HL-60 (cell line): Measurements from ENCODE around the gene ASB16.

Experiments
- POLR2AphosphoS5 ChIP-seq: IDR thresholded peaks from 2 replicates; pipeline ENCODE4 v1.6.1; 2012; ENCODE audit warnings: low read depth
- TF ChIP-seq, protein P1 (sequence below): IDR thresholded peaks from one replicate; pipeline ENCODE4 v1.5.1; 2011; ENCODE audit warnings: low read length, control low read depth, inconsistent platforms; ENCODE audit not compliant: insufficient read depth
- TF ChIP-seq, protein P2 (sequence below): IDR thresholded peaks from 2 replicates; pipeline ENCODE4 v1.6.1; 2012; ENCODE audit warnings: low read depth; ENCODE audit not compliant: insufficient replicate concordance

DNA sequence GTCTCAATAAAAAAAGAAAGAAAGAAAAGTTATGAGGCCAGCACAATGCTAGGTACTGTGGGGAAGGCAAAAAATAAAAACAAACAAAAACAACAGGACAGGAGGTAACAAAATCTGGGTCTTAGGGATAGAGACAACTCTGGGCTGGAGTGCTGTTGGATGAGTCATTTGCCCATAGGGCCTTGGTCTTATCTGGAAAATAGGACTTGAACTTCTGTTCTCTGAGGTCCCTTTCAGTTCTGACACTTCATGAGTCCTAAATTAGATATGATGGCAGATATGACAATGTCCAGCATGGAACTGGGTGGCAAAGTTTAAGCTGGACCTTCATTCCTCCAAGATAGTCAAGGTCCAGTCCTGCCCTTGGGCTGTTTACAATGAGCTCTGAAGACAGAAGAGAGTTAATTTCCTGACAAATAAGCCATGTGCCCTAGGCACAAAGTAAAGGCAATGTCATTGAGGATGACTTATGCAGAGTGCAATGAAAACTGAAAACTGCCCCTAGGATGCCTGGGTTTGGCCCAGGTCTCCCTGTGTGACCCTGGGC is 38.2 kb upstream of the ASB16 start:
- TF ChIP-seq, protein P1, sequence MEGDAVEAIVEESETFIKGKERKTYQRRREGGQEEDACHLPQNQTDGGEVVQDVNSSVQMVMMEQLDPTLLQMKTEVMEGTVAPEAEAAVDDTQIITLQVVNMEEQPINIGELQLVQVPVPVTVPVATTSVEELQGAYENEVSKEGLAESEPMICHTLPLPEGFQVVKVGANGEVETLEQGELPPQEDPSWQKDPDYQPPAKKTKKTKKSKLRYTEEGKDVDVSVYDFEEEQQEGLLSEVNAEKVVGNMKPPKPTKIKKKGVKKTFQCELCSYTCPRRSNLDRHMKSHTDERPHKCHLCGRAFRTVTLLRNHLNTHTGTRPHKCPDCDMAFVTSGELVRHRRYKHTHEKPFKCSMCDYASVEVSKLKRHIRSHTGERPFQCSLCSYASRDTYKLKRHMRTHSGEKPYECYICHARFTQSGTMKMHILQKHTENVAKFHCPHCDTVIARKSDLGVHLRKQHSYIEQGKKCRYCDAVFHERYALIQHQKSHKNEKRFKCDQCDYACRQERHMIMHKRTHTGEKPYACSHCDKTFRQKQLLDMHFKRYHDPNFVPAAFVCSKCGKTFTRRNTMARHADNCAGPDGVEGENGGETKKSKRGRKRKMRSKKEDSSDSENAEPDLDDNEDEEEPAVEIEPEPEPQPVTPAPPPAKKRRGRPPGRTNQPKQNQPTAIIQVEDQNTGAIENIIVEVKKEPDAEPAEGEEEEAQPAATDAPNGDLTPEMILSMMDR: no peak
- TF ChIP-seq POLR2AphosphoS5: no peak
- TF ChIP-seq, protein P2, sequence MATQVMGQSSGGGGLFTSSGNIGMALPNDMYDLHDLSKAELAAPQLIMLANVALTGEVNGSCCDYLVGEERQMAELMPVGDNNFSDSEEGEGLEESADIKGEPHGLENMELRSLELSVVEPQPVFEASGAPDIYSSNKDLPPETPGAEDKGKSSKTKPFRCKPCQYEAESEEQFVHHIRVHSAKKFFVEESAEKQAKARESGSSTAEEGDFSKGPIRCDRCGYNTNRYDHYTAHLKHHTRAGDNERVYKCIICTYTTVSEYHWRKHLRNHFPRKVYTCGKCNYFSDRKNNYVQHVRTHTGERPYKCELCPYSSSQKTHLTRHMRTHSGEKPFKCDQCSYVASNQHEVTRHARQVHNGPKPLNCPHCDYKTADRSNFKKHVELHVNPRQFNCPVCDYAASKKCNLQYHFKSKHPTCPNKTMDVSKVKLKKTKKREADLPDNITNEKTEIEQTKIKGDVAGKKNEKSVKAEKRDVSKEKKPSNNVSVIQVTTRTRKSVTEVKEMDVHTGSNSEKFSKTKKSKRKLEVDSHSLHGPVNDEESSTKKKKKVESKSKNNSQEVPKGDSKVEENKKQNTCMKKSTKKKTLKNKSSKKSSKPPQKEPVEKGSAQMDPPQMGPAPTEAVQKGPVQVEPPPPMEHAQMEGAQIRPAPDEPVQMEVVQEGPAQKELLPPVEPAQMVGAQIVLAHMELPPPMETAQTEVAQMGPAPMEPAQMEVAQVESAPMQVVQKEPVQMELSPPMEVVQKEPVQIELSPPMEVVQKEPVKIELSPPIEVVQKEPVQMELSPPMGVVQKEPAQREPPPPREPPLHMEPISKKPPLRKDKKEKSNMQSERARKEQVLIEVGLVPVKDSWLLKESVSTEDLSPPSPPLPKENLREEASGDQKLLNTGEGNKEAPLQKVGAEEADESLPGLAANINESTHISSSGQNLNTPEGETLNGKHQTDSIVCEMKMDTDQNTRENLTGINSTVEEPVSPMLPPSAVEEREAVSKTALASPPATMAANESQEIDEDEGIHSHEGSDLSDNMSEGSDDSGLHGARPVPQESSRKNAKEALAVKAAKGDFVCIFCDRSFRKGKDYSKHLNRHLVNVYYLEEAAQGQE: no peak
